ENCODE measurements around the gene ANKS3. TPM values are rescaled to one million over a fixed set of nuclear protein-coding genes. Genes with fewer than 3 reads are reported as not detected.

ANKS3 gene
- total and polyA plus RNA-seq, 2 of the 8 experiments (the other 6 are each of a cell fraction or from before 2014, with no cell fraction given), result 15.5 to 23.9 TPM

- Histone ChIP-seq H3K23me2 (ENCODE audit: low read depth, low read length) (peaks cover 8% of the 10 kb centered on the region; the same call in 1 of the 2 replicates), H4K91ac (replicated peaks; ENCODE audit: insufficient read length, low read length) (peak within 1 kb of the TSS; percentile 89), H2BK5ac (ENCODE audit: low read depth, low read length) (peak within 1 kb of the TSS; percentile 78; the same call in 1 of the 2 replicates), H4K5ac (ENCODE audit: insufficient read length, low read depth, low read length) (peak within 1 kb of the TSS; percentile 86), H3K36me3 (ENCODE audit: control insufficient read depth in 2 of 4, insufficient read depth in 4 of 4, low read length in 3 of 4) (peaks cover 11 to 22% (median 17%) of the 10 kb centered on the region in 4 experiments), H2BK12ac (ENCODE audit: low read depth, low read length) (peak within 1 kb of the TSS; percentile 14; the same call in 1 of the 2 replicates), H3K56ac (replicated peaks; ENCODE audit: insufficient read length, low read depth, low read length) (peak within 1 kb of the TSS; percentile 82), H3K4me2 (ENCODE audit: insufficient read depth in 1 of 2, low read depth in 2 of 2, low read length in 2 of 2) (peak within 1 kb of the TSS; percentile 68 to 81), H3K14ac (ENCODE audit: insufficient read length) (no peak within 1 kb of the TSS), H3K9me3 (ENCODE audit: insufficient read depth in 2 of 2, low read depth in 1 of 2, low read length in 1 of 2) (no peaks in the 10 kb centered on the region), H3K23ac (ENCODE audit: insufficient read length) (no peak within 1 kb of the TSS), H3K9ac (replicated peaks in 1 of 4; ENCODE audit: extremely low read depth in 1 of 4, low read depth in 3 of 4, low read length in 3 of 4) (peak within 1 kb of the TSS; percentile 66 to 90 (median 76); a peak in 6 of 7 replicates), H3K18ac (ENCODE audit: extremely low read depth, low read length) (peak within 1 kb of the TSS; percentile 87), H4K8ac (ENCODE audit: extremely low read depth, insufficient read depth, low read length) (peak within 1 kb of the TSS; percentile 84), H3K4ac (replicated peaks; ENCODE audit: insufficient read length, low read depth, low read length) (no peak within 1 kb of the TSS), H3K27ac (ENCODE audit: low read depth, low read length) (peak within 1 kb of the TSS; percentile 50; the same call in 1 of the 2 replicates), H3K4me3 (ENCODE audit: extremely low read depth in 1 of 4, insufficient read depth in 2 of 4, low read depth in 3 of 4, low read length in 4 of 4) (peak within 1 kb of the TSS; percentile 72 to 93 (median 76)), H3K79me2 (ENCODE audit: control insufficient read depth in 1 of 2, insufficient read depth in 2 of 2, low read length in 2 of 2) (peaks cover 0 to 2% of the 10 kb centered on the region in 2 experiments; a peak in 1 of 4 replicates), H2BK15ac (ENCODE audit: low read length) (0 out of 2 replicates have a peak within 1 kb of the TSS, but pooled peaks have one; percentile 92), H3K27me3 (replicated peaks in 1 of 4; ENCODE audit: control insufficient read depth in 3 of 4, extremely low read depth in 1 of 4, insufficient read depth in 3 of 4, low read length in 3 of 4) (no peaks in the 10 kb centered on the region), H2BK120ac (replicated peaks; ENCODE audit: low read depth, low read length) (no peak within 1 kb of the TSS), H2AFZ (ENCODE audit: low read length) (no peak within 1 kb of the TSS), H2AK5ac (ENCODE audit: low read depth, low read length) (no peak within 1 kb of the TSS; the same call in 1 of the 2 replicates), H4K20me1 (replicated peaks in 1 of 2; ENCODE audit: control insufficient read depth in 1 of 2, insufficient read depth in 2 of 2, low read length in 2 of 2) (peaks cover 0 to 15% of the 10 kb centered on the region in 2 experiments), H2BK20ac (ENCODE audit: low read length) (no peak within 1 kb of the TSS), H3K79me1 (ENCODE audit: low read depth, low read length) (no peaks in the 10 kb centered on the region), H3K4me1 (replicated peaks in 1 of 4; ENCODE audit: control insufficient read depth in 3 of 4, insufficient read depth in 4 of 4, low read length in 3 of 4) (peaks cover 0 to 7% (median 5%) of the 10 kb centered on the region in 4 experiments; a peak in 4 of 7 replicates)
- DNase-seq (ENCODE audit: low read depth in 1 of 2, low spot score in 2 of 2) (peak; percentile 81 to 96), FAIRE-seq (no peak)
- CTCF ChIA-PET (ENCODE audit: partially characterized antibody), result interaction anchor here (0.7 to 2.8 kb wide), 7 partner anchors 11 to 383 kb away, joined by 3 to 13 read pairs (median 5); partner anchors contain the start of genes ANKS3, DNAAF8 and MGRN1
- POLR2A ChIA-PET (ENCODE audit: partially characterized antibody), result interaction anchor here (0.7 to 5.4 kb wide), 20 partner anchors 8 to 263 kb away, joined by 3 to 59 read pairs (median 4); partner anchors contain the start of genes ANKS3, DNAAF8, GLYR1 and PPL
- 2% methylated on average over 64 of the region's 91 CpGs; no CpG with 5 or more reads in 1 of the 2 experiments for WGBS, 2 experiments (ENCODE audit: extremely low coverage in 1 of 2, insufficient coverage in 1 of 2, insufficient read length in 1 of 2, insufficient replicate concordance in 2 of 2, low coverage in 1 of 2, low lambda C conversion rate in 2 of 2, missing lambda C conversion rate in 1 of 2)
- TF ChIP-seq, protein P1, sequence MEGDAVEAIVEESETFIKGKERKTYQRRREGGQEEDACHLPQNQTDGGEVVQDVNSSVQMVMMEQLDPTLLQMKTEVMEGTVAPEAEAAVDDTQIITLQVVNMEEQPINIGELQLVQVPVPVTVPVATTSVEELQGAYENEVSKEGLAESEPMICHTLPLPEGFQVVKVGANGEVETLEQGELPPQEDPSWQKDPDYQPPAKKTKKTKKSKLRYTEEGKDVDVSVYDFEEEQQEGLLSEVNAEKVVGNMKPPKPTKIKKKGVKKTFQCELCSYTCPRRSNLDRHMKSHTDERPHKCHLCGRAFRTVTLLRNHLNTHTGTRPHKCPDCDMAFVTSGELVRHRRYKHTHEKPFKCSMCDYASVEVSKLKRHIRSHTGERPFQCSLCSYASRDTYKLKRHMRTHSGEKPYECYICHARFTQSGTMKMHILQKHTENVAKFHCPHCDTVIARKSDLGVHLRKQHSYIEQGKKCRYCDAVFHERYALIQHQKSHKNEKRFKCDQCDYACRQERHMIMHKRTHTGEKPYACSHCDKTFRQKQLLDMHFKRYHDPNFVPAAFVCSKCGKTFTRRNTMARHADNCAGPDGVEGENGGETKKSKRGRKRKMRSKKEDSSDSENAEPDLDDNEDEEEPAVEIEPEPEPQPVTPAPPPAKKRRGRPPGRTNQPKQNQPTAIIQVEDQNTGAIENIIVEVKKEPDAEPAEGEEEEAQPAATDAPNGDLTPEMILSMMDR (IDR thresholded peaks at IDR 0.05; ENCODE audit: control extremely low read depth in 1 of 3, insufficient read depth in 1 of 3, low read depth in 1 of 3, low read length in 3 of 3), result peak in 2 of 3 experiments; percentile 23 to 24; a peak in 2 of 4 replicates
- 0 out of 4 replicates have a peak, but pooled peaks have one; percentile 7 to 49 for TF ChIP-seq SIN3A (conservative IDR thresholded peaks at IDR 0.05 in 1 of 2, IDR thresholded peaks at IDR 0.05 in 1 of 2; ENCODE audit: low read depth in 1 of 2, low read length in 2 of 2)
- TF ChIP-seq BACH1 (IDR thresholded peaks at IDR 0.05; ENCODE audit: low read length), result no peak
- TF ChIP-seq EZH2 (IDR thresholded peaks at IDR 0.05; ENCODE audit: low read depth, low read length, severe bottlenecking), result no peak
- TF ChIP-seq RFX5 (IDR thresholded peaks at IDR 0.05; ENCODE audit: borderline replicate concordance, low read depth, low read length), result no peak
- TF ChIP-seq CEBPB (IDR thresholded peaks at IDR 0.05; ENCODE audit: low read depth, low read length), result no peak
- no peak for TF ChIP-seq ZNF274 (IDR thresholded peaks at IDR 0.05; ENCODE audit: borderline replicate concordance, extremely low read depth, low read length)
- TF ChIP-seq EGR1 (IDR thresholded peaks at IDR 0.05; ENCODE audit: borderline replicate concordance, low read depth, low read length), result peak; percentile 87; the same call in 1 of the 2 replicates
These were observed 40.6 kb downstream of the ANKS3 start, which contains the start of gene NUDT16L1 for GRCh38 chr16:4693296-4693955. Gene NUDT16L1 (plus strand): TSS chr16:4693562. CDS start chr16:4693727, 165 bp downstream.

Measured in H1 (cell line).